ENCODE measurements around the gene GRIA4.

GRCh38 chr11:105793092-105793491, 183.2 kb downstream of the GRIA4 start:
- TF ChIP-seq CTCF (IDR thresholded peaks at IDR 0.05) = no peak
- TF ChIP-seq POLR2A (IDR thresholded peaks at IDR 0.05) = no peak

All from heart left ventricle (tissue), 13 donors.